Measurements from ENCODE around the gene HDLBP. TPM values are rescaled to one million over a fixed set of nuclear protein-coding genes. Genes with fewer than 3 reads are reported as not detected.

HDLBP gene
- total and polyA plus RNA-seq, 5 donors = 265 to 394 (median 373) TPM

GRCh38 chr2:241265506-241265905 is 50.0 kb downstream of the HDLBP start:
- Histone ChIP-seq H3K9me3 (ENCODE audit: control insufficient read depth, low read length) (no peaks in the 10 kb centered on the region), H3K27me3 (ENCODE audit: control insufficient read depth, insufficient read depth) (no peaks in the 10 kb centered on the region), H3K4me1 (ENCODE audit: control insufficient read depth, insufficient read depth, low read length) (peaks cover 7% of the 10 kb centered on the region), H3K4me3 (ENCODE audit: low read length) (no peak overlapping the region), H3K27ac (ENCODE audit: low read length) (no peak overlapping the region)
- DNase-seq = no peak
- ATAC-seq = no peak
- intact Hi-C loops (cut with DNase I) = loop anchor here in 1 of 4 donors (10.0 kb wide), 1 partner anchor 59 kb away; no protein-coding TSS in a partner anchor
- WGBS = 92% methylated on average over 5 of the region's 5 CpGs

GRCh38 chr2:241263061-241263460 is 52.4 kb downstream of the HDLBP start:
- Histone ChIP-seq H3K27me3 (ENCODE audit: control insufficient read depth, insufficient read depth) (no peaks in the 10 kb centered on the region), H3K9me3 (ENCODE audit: control insufficient read depth, low read length) (no peaks in the 10 kb centered on the region), H3K4me3 (ENCODE audit: low read length) (no peak overlapping the region), H3K4me1 (ENCODE audit: control insufficient read depth, insufficient read depth, low read length) (no peaks in the 10 kb centered on the region), H3K27ac (ENCODE audit: low read length) (no peak overlapping the region)
- no peak for ATAC-seq
- 86% methylated on average over 7 of the region's 7 CpGs for WGBS
- intact Hi-C loops (cut with DNase I) = loop anchor here in 1 of 4 donors (10.0 kb wide), 1 partner anchor 62 kb away; no protein-coding TSS in a partner anchor
- DNase-seq = no peak

GRCh38 chr2:241261628-241262027 is 53.8 kb downstream of the HDLBP start:
- DNase-seq = no peak
- 87% methylated on average over 4 of the region's 4 CpGs for WGBS
- Histone ChIP-seq H3K27me3 (ENCODE audit: control insufficient read depth, insufficient read depth) (no peaks in the 10 kb centered on the region), H3K27ac (ENCODE audit: low read length) (no peak overlapping the region), H3K4me1 (ENCODE audit: control insufficient read depth, insufficient read depth, low read length) (no peaks in the 10 kb centered on the region), H3K4me3 (ENCODE audit: low read length) (no peak overlapping the region), H3K9me3 (ENCODE audit: control insufficient read depth, low read length) (no peaks in the 10 kb centered on the region)
- intact Hi-C loops (cut with DNase I) = loop anchor here in 1 of 4 donors (10.0 kb wide), 1 partner anchor 63 kb away; no protein-coding TSS in a partner anchor
- no peak for ATAC-seq

- 92% methylated on average over 3 of the region's 3 CpGs for WGBS
- H3K4me1 ChIP-seq (ENCODE audit: control insufficient read depth, insufficient read depth, low read length) = no peaks in the 10 kb centered on the region
- H3K9me3 ChIP-seq (ENCODE audit: control insufficient read depth, low read length) = no peaks in the 10 kb centered on the region
- H3K27ac ChIP-seq (ENCODE audit: low read length) = no peak overlapping the region
- H3K27me3 ChIP-seq (ENCODE audit: control insufficient read depth, insufficient read depth) = no peaks in the 10 kb centered on the region
- H3K4me3 ChIP-seq (ENCODE audit: low read length) = no peak overlapping the region
- intact Hi-C loops (cut with DNase I) = loop anchor here in 1 of 4 donors (10.0 kb wide), 1 partner anchor 64 kb away; no protein-coding TSS in a partner anchor
- ATAC-seq (no peak), DNase-seq (no peak)
Observed at GRCh38 chr2:241260911-241261310, 54.6 kb downstream of the HDLBP start.

- no peak overlapping the region for H3K4me3 ChIP-seq (ENCODE audit: low read length)
- H3K9me3 ChIP-seq (ENCODE audit: control insufficient read depth, low read length) = no peaks in the 10 kb centered on the region
- no peaks in the 10 kb centered on the region for H3K4me1 ChIP-seq (ENCODE audit: control insufficient read depth, insufficient read depth, low read length)
- ATAC-seq = no peak
- H3K27ac ChIP-seq (ENCODE audit: low read length) = no peak overlapping the region
- WGBS = 60% methylated on average over 8 of the region's 8 CpGs
- H3K27me3 ChIP-seq (ENCODE audit: control insufficient read depth, insufficient read depth) = no peaks in the 10 kb centered on the region
- no peak for DNase-seq
- intact Hi-C loops (cut with DNase I) = no loop called here
Observed at GRCh38 chr2:241258505-241259280, 56.8 kb downstream of the HDLBP start.

- no peak for DNase-seq
- Histone ChIP-seq H3K9me3 (ENCODE audit: control insufficient read depth, low read length) (no peaks in the 10 kb centered on the region), H3K27me3 (ENCODE audit: control insufficient read depth, insufficient read depth) (no peaks in the 10 kb centered on the region), H3K4me1 (ENCODE audit: control insufficient read depth, insufficient read depth, low read length) (no peaks in the 10 kb centered on the region), H3K27ac (ENCODE audit: low read length) (no peak overlapping the region), H3K4me3 (ENCODE audit: low read length) (no peak overlapping the region)
- intact Hi-C loops (cut with DNase I) = no loop called here
- ATAC-seq = no peak
- WGBS = 85% methylated on average over 11 of the region's 11 CpGs
Observed at GRCh38 chr2:241257419-241258032, 57.9 kb downstream of the HDLBP start.

- 84% methylated on average over 11 of the region's 11 CpGs for WGBS
- Histone ChIP-seq H3K27me3 (ENCODE audit: control insufficient read depth, insufficient read depth) (no peaks in the 10 kb centered on the region), H3K27ac (ENCODE audit: low read length) (no peak overlapping the region), H3K4me1 (ENCODE audit: control insufficient read depth, insufficient read depth, low read length) (no peaks in the 10 kb centered on the region), H3K9me3 (ENCODE audit: control insufficient read depth, low read length) (no peaks in the 10 kb centered on the region), H3K4me3 (ENCODE audit: low read length) (no peak overlapping the region)
- ATAC-seq (no peak), DNase-seq (no peak)
- intact Hi-C loops (cut with DNase I) = no loop called here
Observed at GRCh38 chr2:241256168-241256545, 59.3 kb downstream of the HDLBP start.

- intact Hi-C loops (cut with DNase I) = no loop called here
- DNase-seq = no peak
- H3K27ac ChIP-seq (ENCODE audit: low read length) = no peak overlapping the region
- no peaks in the 10 kb centered on the region for H3K9me3 ChIP-seq (ENCODE audit: control insufficient read depth, low read length)
- no peak for ATAC-seq
- no peaks in the 10 kb centered on the region for H3K4me1 ChIP-seq (ENCODE audit: control insufficient read depth, insufficient read depth, low read length)
- 71% methylated on average over 13 of the region's 13 CpGs for WGBS
- H3K27me3 ChIP-seq (ENCODE audit: control insufficient read depth, insufficient read depth) = no peaks in the 10 kb centered on the region
- H3K4me3 ChIP-seq (ENCODE audit: low read length) = no peak overlapping the region
Observed at GRCh38 chr2:241255542-241256167, 59.8 kb downstream of the HDLBP start.

GRCh38 chr2:241254904-241255351 is 60.5 kb downstream of the HDLBP start:
- intact Hi-C loops (cut with DNase I) = no loop called here
- 94% methylated on average over 10 of the region's 10 CpGs for WGBS

GRCh38 chr2:241252778-241253475 is 62.5 kb downstream of the HDLBP start:
- no peak for DNase-seq
- H3K4me1 ChIP-seq (ENCODE audit: control insufficient read depth, insufficient read depth, low read length) = no peaks in the 10 kb centered on the region
- intact Hi-C loops (cut with DNase I) = no loop called here
- no peaks in the 10 kb centered on the region for H3K27me3 ChIP-seq (ENCODE audit: control insufficient read depth, insufficient read depth)
- H3K9me3 ChIP-seq (ENCODE audit: control insufficient read depth, low read length) = no peaks in the 10 kb centered on the region
- no peak overlapping the region for H3K27ac ChIP-seq (ENCODE audit: low read length)
- H3K4me3 ChIP-seq (ENCODE audit: low read length) = no peak overlapping the region
- 90% methylated on average over 14 of the region's 14 CpGs for WGBS
- no peak for ATAC-seq

More at GRCh38 chr2:241254904-241255351, 60.5 kb downstream of the HDLBP start:
- DNase-seq (no peak), ATAC-seq (no peak)
- H3K27ac ChIP-seq (ENCODE audit: low read length) = no peak overlapping the region
- H3K4me1 ChIP-seq (ENCODE audit: control insufficient read depth, insufficient read depth, low read length) = no peaks in the 10 kb centered on the region
- no peaks in the 10 kb centered on the region for H3K9me3 ChIP-seq (ENCODE audit: control insufficient read depth, low read length)
- no peaks in the 10 kb centered on the region for H3K27me3 ChIP-seq (ENCODE audit: control insufficient read depth, insufficient read depth)
- no peak overlapping the region for H3K4me3 ChIP-seq (ENCODE audit: low read length)
